HG03442 (cell line): Measurements from ENCODE around the gene RSPH1.

ENCODE experiments used
- ATAC-seq: cut with Tn5 transposase; IDR thresholded peaks from one replicate; pipeline ENCODE4 v1.9.1; 2021; ENCODE audit warnings: mild to moderate bottlenecking, moderate library complexity; ENCODE audit not compliant: unreplicated experiment

The RSPH1 gene

GRCh38 chr21:42468491-42469131 is 27.4 kb downstream of the RSPH1 start:
- no peak for ATAC-seq

GRCh38 chr21:42467140-42467983 is 28.7 kb downstream of the RSPH1 start:
- ATAC-seq: no peak

GRCh38 chr21:42466700-42467099 is 29.3 kb downstream of the RSPH1 start:
- ATAC-seq: no peak

- ATAC-seq: no peak
Measured at GRCh38 chr21:42465803-42466127, 30.3 kb downstream of the RSPH1 start.

- ATAC-seq: no peak
Measured at GRCh38 chr21:42465008-42465802, 30.8 kb downstream of the RSPH1 start.

- ATAC-seq: no peak
Measured at GRCh38 chr21:42463861-42464515, 32.0 kb downstream of the RSPH1 start.

GRCh38 chr21:42461881-42462877 is 33.8 kb downstream of the RSPH1 start:
- ATAC-seq: no peak

GRCh38 chr21:42461185-42461520 is 34.9 kb downstream of the RSPH1 start:
- ATAC-seq: no peak

- ATAC-seq: peak; percentile 54
Measured at GRCh38 chr21:42460391-42461184, 35.4 kb downstream of the RSPH1 start.

- no peak for ATAC-seq
Measured at GRCh38 chr21:42459546-42460215, 36.3 kb downstream of the RSPH1 start.

GRCh38 chr21:42459082-42459460 is 37.0 kb downstream of the RSPH1 start:
- ATAC-seq: no peak

GRCh38 chr21:42456457-42456856 is 39.6 kb downstream of the RSPH1 start:
- ATAC-seq: no peak

- no peak for ATAC-seq
Measured at GRCh38 chr21:42455754-42456440, 40.1 kb downstream of the RSPH1 start.

- ATAC-seq: no peak
Measured at GRCh38 chr21:42455196-42455595, 40.8 kb downstream of the RSPH1 start.

GRCh38 chr21:42454786-42455185 is 41.2 kb downstream of the RSPH1 start:
- no peak for ATAC-seq

- ATAC-seq: no peak
Measured at GRCh38 chr21:42453986-42454570, 41.9 kb downstream of the RSPH1 start.

- ATAC-seq: no peak
Measured at GRCh38 chr21:42453224-42453985, 42.6 kb downstream of the RSPH1 start.
